CD14-positive monocyte (primary cell): ENCODE results near the gene DDO. TPM values are rescaled to one million over a fixed set of nuclear protein-coding genes. Genes with fewer than 3 reads are reported as not detected.
A peak's percentile ranks its signal among the peaks of the same experiment; 100 is the strongest.

Source experiments
- DNase-seq, 3 donors: peaks; one replicate each; pipeline ENCODE4 v3.0.0-alpha.2; 2011 to 2022
- H2AFZ ChIP-seq: 2 replicates; pipeline ENCODE4 v1.6.0; 2012; ENCODE audit warnings: mild to moderate bottlenecking, low read depth, low read length, inconsistent platforms; ENCODE audit not compliant: insufficient read depth, poor library complexity, severe bottlenecking
- H3K27ac ChIP-seq, 2 donors: 1 replicate in 1 of 2; 2 replicates in 1 of 2; pipeline ENCODE4 v1.5.1; 2012 to 2013; ENCODE audit warnings: low read length in 2 of 2, control low read depth in 1 of 2, inconsistent platforms in 1 of 2, low read depth in 1 of 2, mild to moderate bottlenecking in 1 of 2
- H3K27me3 ChIP-seq, 2 donors: one replicate each; pipeline versions ENCODE4 v1.6.0 to v1.6.1; 2011 to 2013; ENCODE audit warnings: low read length in 2 of 2; ENCODE audit not compliant: control insufficient read depth in 2 of 2, insufficient read depth in 2 of 2
- H3K36me3 ChIP-seq, 2 donors: replicated peaks in 1 of 2; 1 replicate in 1 of 2; 2 replicates in 1 of 2; pipeline versions ENCODE4 v1.5.1 to v1.6.1; 2012 to 2013; ENCODE audit warnings: low read length in 2 of 2, control low read depth in 1 of 2, inconsistent platforms in 1 of 2, mild to moderate bottlenecking in 1 of 2; ENCODE audit not compliant: insufficient read depth in 2 of 2, control insufficient read depth in 1 of 2
- H3K4me1 ChIP-seq, 2 donors: 1 replicate in 1 of 2; 2 replicates in 1 of 2; pipeline versions ENCODE4 v1.5.1 to v1.6.1; 2012 to 2013; ENCODE audit warnings: low read length in 2 of 2, control low read depth in 1 of 2, inconsistent platforms in 1 of 2, mild to moderate bottlenecking in 1 of 2, moderate library complexity in 1 of 2; ENCODE audit not compliant: insufficient read depth in 2 of 2, control insufficient read depth in 1 of 2
- H3K4me2 ChIP-seq: replicated peaks from 2 replicates; pipeline ENCODE3; 2012; ENCODE audit warnings: low read length, moderate library complexity, mild to moderate bottlenecking; ENCODE audit not compliant: poor library complexity, severe bottlenecking; ENCODE audit errors: extremely low read depth
- H3K4me3 ChIP-seq, 3 experiments: fragments of 200-600 bp in 1 of 3; sonication (generic) in 1 of 3; replicated peaks in 1 of 3; 1 replicate in 2 of 3; 2 replicates in 1 of 3; pipeline ENCODE4 v1.5.1; 2011 to 2013; ENCODE audit warnings: low read length in 3 of 3, mild to moderate bottlenecking in 3 of 3, control low read depth in 2 of 3, low read depth in 2 of 3, inconsistent platforms in 1 of 3, moderate library complexity in 1 of 3
- H3K79me2 ChIP-seq: 2 replicates; pipeline ENCODE4 v1.6.0; 2012; ENCODE audit warnings: mild to moderate bottlenecking, control low read depth, inconsistent platforms, low read length, moderate library complexity; ENCODE audit not compliant: insufficient read depth
- H3K9ac ChIP-seq: 2 replicates; pipeline ENCODE4 v1.6.0; 2017; ENCODE audit warnings: low read length, mild to moderate bottlenecking; ENCODE audit not compliant: insufficient read depth, poor library complexity, severe bottlenecking
- H3K9me3 ChIP-seq, 2 donors: replicated peaks in 1 of 2; 1 replicate in 1 of 2; 2 replicates in 1 of 2; pipeline versions ENCODE4 v1.5.1 to v1.6.1; 2012 to 2013; ENCODE audit warnings: low read length in 2 of 2, control low read depth in 1 of 2; ENCODE audit not compliant: control insufficient read depth in 1 of 2, insufficient read depth in 1 of 2
- H4K20me1 ChIP-seq: 2 replicates; pipeline ENCODE4 v1.6.0; 2012; ENCODE audit warnings: mild to moderate bottlenecking, low read length, control low read depth, moderate library complexity; ENCODE audit not compliant: insufficient read depth
- H3K27ac Mint-ChIP-seq, 7 donors: one replicate each; pipeline ENCODE4 v1.8.0; 2020; ENCODE audit warnings: mild to moderate bottlenecking in 7 of 7, mixed read lengths in 7 of 7, moderate library complexity in 6 of 7, inconsistent platforms in 2 of 7
- H3K27me3 Mint-ChIP-seq, 3 donors: one replicate each; pipeline ENCODE4 v1.8.0; 2021 to 2022; ENCODE audit warnings: low read depth in 3 of 3, mild to moderate bottlenecking in 3 of 3, mixed read lengths in 3 of 3, moderate library complexity in 3 of 3, inconsistent platforms in 1 of 3
- H3K36me3 Mint-ChIP-seq, 2 donors: one replicate each; pipeline ENCODE4 v1.8.0; 2020; ENCODE audit warnings: mixed read lengths in 2 of 2, inconsistent platforms in 1 of 2, mild to moderate bottlenecking in 1 of 2
- H3K4me1 Mint-ChIP-seq: one replicate; pipeline ENCODE4 v1.8.0; 2020; ENCODE audit warnings: mild to moderate bottlenecking, mixed read lengths
- H3K4me3 Mint-ChIP-seq, 2 donors: one replicate each; pipeline ENCODE4 v1.8.0; 2020; ENCODE audit warnings: mild to moderate bottlenecking in 2 of 2, mixed read lengths in 2 of 2, moderate library complexity in 1 of 2
- H3K9me3 Mint-ChIP-seq, 7 donors: one replicate each; pipeline ENCODE4 v1.8.0; 2020 to 2022; ENCODE audit warnings: mixed read lengths in 7 of 7, mild to moderate bottlenecking in 6 of 7, moderate library complexity in 6 of 7, inconsistent platforms in 2 of 7
- CTCF ChIP-seq: fragments of 200-600 bp; IDR thresholded peaks from one replicate; pipeline ENCODE4 v1.8.0; 2022; ENCODE audit warnings: antibody characterized with exemption, mild to moderate bottlenecking
- WGBS: methylation state at CpG from one replicate; pipeline ENCODE4 v1.1.5; 2013; ENCODE audit warnings: missing lambda C conversion rate; ENCODE audit not compliant: insufficient coverage; 5-methylcytosine and 5-hydroxymethylcytosine counted together
- intact Hi-C, 2 donors: fragments of 100-400 bp; cut with micrococcal nuclease; formaldehyde crosslinking; loops; one replicate each; pipeline versions ENCODE4 v1.15.0 to v1.15.1; 2023
- polyA plus RNA-seq, 3 donors: library from polyadenylated mRNA; depleted of rRNA in 1 of 3; unstranded in 2 of 3; stranded (reverse) in 1 of 3; fragments of 300-500 nt in 2 of 3; fragments of >200 nt in 1 of 3; fragmentation: Illumina TruSeq in 2 of 3; gene quantifications; 1 replicate in 2 of 3; 2 replicates in 1 of 3; pipeline ENCODE4 v1.2.3, GENCODE V29; 2012 to 2021

Gene DDO
- polyA plus RNA-seq, 3 donors, result 0.24 to 2.2 (median 0.95) TPM

GRCh38 chr6:110425816-110426215 lies 10.4 kb upstream of the DDO start:
- Mint-ChIP-seq H3K27ac (no peak overlapping the region), H3K9me3 (peaks cover 0 to 7% (median 6%) of the 10 kb centered on the region in 7 donors), H3K27me3 (peaks cover 0 to 2% (median 0%) of the 10 kb centered on the region in 3 donors)

GRCh38 chr6:110422444-110422822 lies 7.1 kb upstream of the DDO start:
- peaks cover 15 to 19% of the 10 kb centered on the region in 2 donors for H3K4me1 ChIP-seq
- no peak overlapping the region for H3K4me3 ChIP-seq
- Mint-ChIP-seq H3K4me3 (no peak overlapping the region), H3K36me3 (peaks cover 15 to 17% of the 10 kb centered on the region in 2 donors), H3K4me1 (peaks cover 44% of the 10 kb centered on the region), H3K27ac (peak overlapping the region in 3 of 7 donors; percentile 22 to 82 (median 78)), H3K9me3 (peaks cover 0 to 7% (median 6%) of the 10 kb centered on the region in 7 donors), H3K27me3 (peaks cover 0 to 3% (median 0%) of the 10 kb centered on the region in 3 donors)
- H3K36me3 ChIP-seq, result peaks cover 0 to 2% of the 10 kb centered on the region in 2 donors
- no peak overlapping the region for H3K9ac ChIP-seq
- no peak for TF ChIP-seq CTCF
- intact Hi-C loops, result no loop called here
- H3K9me3 ChIP-seq, result no peaks in the 10 kb centered on the region
- peak overlapping the region; percentile 25 for H3K4me2 ChIP-seq
- DNase-seq, result peak in 2 of 3 donors; percentile 10 to 12
- no peaks in the 10 kb centered on the region for H3K79me2 ChIP-seq
- H2AFZ ChIP-seq, result no peak overlapping the region
- H3K27ac ChIP-seq, result peak overlapping the region in 1 of 2 donors; percentile 45
- H4K20me1 ChIP-seq, result no peaks in the 10 kb centered on the region
- H3K27me3 ChIP-seq, result no peaks in the 10 kb centered on the region

More at GRCh38 chr6:110425816-110426215, 10.4 kb upstream of the DDO start:
- Histone ChIP-seq H3K27ac (no peak overlapping the region), H3K79me2 (no peaks in the 10 kb centered on the region), H3K9me3 (no peaks in the 10 kb centered on the region), H3K27me3 (no peaks in the 10 kb centered on the region), H3K4me2 (no peak overlapping the region), H3K9ac (no peak overlapping the region), H3K36me3 (peaks cover 10 to 15% of the 10 kb centered on the region in 2 donors), H3K4me3 (no peak overlapping the region), H4K20me1 (no peaks in the 10 kb centered on the region), H2AFZ (no peak overlapping the region), H3K4me1 (peaks cover 15 to 19% of the 10 kb centered on the region in 2 donors)
- peaks cover 21% of the 10 kb centered on the region for H3K4me1 Mint-ChIP-seq
- intact Hi-C loops, result no loop called here
- no peak for DNase-seq
- no peak overlapping the region for H3K4me3 Mint-ChIP-seq
- 96% methylated on average over 4 of the region's 5 CpGs for WGBS
- no peak for TF ChIP-seq CTCF
- peaks cover 34 to 39% of the 10 kb centered on the region in 2 donors for H3K36me3 Mint-ChIP-seq
